Lower lobe of right lung (tissue), 2 donors: ENCODE results near the gene COIL. TPM values are rescaled to one million over a fixed set of nuclear protein-coding genes. Genes with fewer than 3 reads are reported as not detected.

Experiments
- ATAC-seq, 2 donors: fragments of 200-7000 bp; cut with Tn5 transposase; one replicate each; pipeline ENCODE4 v1.9.1; 2020 to 2022; ENCODE audit warnings: mild to moderate bottlenecking in 2 of 2, moderate library complexity in 2 of 2
- DNase-seq: peaks from one replicate; pipeline ENCODE4 v3.0.0-alpha.2; 2020
- H3K27ac ChIP-seq: fragments of 200-600 bp; one replicate; pipeline ENCODE4 v1.8.0; 2022
- H3K27me3 ChIP-seq: fragments of 200-600 bp; one replicate; pipeline ENCODE4 v1.8.0; 2022; ENCODE audit warnings: low read depth
- H3K36me3 ChIP-seq: fragments of 200-600 bp; one replicate; pipeline ENCODE4 v1.8.0; 2022; ENCODE audit warnings: mild to moderate bottlenecking
- H3K4me1 ChIP-seq: fragments of 200-600 bp; one replicate; pipeline ENCODE4 v1.8.0; 2022
- H3K4me3 ChIP-seq: fragments of 200-600 bp; one replicate; pipeline ENCODE4 v1.8.0; 2022; ENCODE audit warnings: mild to moderate bottlenecking
- H3K9me3 ChIP-seq: fragments of 200-600 bp; one replicate; pipeline ENCODE4 v1.8.0; 2022
- intact Hi-C: fragments of 100-400 bp; cut with DNase I; formaldehyde crosslinking; loops from one replicate; pipeline ENCODE4 v1.11.0; 2022
- total RNA-seq: library from RNA; stranded (reverse); fragmentation: NEBNext Ultra II Directional; extraction: Animal tissue kit (Norgen Biotek cat#: 25700); gene quantifications from one replicate; pipeline ENCODE4 v1.2.1, GENCODE V29; 2021
- TF ChIP-seq, protein P1 (sequence below): fragments of 200-600 bp; IDR thresholded peaks from one replicate; pipeline ENCODE4 v1.8.0; 2022; ENCODE audit warnings: antibody characterized with exemption, mild to moderate bottlenecking
- donor health status: DM: no; HTN: yes; CAD: no; lungs with severe emphysema.

Gene COIL
- total RNA-seq, 1 donor from 2014 or later: 12.4 TPM

DNA sequence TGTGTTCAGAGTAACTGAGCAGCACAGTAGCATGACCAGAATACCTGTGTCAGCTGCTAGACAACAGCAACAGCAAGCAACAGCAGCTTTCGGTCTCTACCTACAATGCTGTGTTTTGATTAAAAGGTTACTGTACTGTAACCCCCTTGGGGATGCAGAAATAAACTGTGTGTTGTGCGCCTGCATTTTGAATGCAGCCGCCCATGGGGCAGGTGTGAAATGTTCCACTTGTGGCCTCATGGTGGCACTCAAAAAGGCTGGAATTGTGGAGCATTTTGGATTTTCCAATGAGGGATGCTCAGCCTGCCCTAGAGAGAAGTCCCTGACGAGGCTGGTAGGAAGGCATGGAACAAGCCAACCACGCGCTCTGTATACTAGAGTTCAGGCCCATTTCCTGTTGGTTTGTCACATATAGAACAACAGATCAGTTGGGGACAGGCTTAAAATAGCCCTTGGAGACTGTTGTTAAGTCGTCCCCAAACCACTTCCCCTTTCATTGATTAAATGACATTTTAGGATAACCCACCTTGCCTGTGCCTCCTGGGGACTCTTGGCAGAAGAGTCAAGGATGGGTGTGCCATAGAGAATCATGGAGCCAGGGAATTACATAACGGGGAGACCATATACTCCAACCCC is 44.2 kb upstream of the COIL start:
- Histone ChIP-seq H3K4me1 (peaks cover 3% of the 10 kb centered on the region), H3K27me3 (no peaks in the 10 kb centered on the region), H3K27ac (no peak overlapping the region), H3K4me3 (no peak overlapping the region), H3K9me3 (no peaks in the 10 kb centered on the region), H3K36me3 (peaks cover 55% of the 10 kb centered on the region)
- TF ChIP-seq, protein P1, sequence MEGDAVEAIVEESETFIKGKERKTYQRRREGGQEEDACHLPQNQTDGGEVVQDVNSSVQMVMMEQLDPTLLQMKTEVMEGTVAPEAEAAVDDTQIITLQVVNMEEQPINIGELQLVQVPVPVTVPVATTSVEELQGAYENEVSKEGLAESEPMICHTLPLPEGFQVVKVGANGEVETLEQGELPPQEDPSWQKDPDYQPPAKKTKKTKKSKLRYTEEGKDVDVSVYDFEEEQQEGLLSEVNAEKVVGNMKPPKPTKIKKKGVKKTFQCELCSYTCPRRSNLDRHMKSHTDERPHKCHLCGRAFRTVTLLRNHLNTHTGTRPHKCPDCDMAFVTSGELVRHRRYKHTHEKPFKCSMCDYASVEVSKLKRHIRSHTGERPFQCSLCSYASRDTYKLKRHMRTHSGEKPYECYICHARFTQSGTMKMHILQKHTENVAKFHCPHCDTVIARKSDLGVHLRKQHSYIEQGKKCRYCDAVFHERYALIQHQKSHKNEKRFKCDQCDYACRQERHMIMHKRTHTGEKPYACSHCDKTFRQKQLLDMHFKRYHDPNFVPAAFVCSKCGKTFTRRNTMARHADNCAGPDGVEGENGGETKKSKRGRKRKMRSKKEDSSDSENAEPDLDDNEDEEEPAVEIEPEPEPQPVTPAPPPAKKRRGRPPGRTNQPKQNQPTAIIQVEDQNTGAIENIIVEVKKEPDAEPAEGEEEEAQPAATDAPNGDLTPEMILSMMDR: peak; percentile 33
- DNase-seq (no peak), ATAC-seq (peak; percentile 40 to 61)
- intact Hi-C loops: no loop called here

DNA sequence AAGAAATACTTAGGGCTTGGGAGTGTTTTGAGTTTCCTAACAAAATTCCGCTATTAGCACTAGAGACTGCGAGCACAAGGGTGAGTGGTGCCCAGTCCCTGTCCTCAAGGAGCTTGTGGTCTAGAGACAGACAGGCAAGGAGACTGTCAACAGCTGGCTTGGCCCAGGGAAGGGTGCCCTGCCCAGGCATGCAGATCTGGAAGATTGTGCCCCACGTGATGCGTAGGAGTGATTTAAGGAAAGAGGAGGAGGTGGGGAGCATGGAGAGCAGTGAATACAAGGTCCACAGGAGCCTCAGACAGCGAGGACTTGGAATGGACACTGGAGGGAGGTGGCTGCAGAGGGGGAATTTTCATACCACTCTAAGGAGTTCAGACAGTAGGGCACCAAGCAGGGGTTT is 42.1 kb upstream of the COIL start:
- H3K9me3 ChIP-seq: no peaks in the 10 kb centered on the region
- DNase-seq: no peak
- H3K36me3 ChIP-seq: peaks cover 74% of the 10 kb centered on the region
- intact Hi-C loops: no loop called here
- TF ChIP-seq, protein P1: no peak
- H3K4me1 ChIP-seq: no peaks in the 10 kb centered on the region
- ATAC-seq: no peak
- no peaks in the 10 kb centered on the region for H3K27me3 ChIP-seq
- H3K4me3 ChIP-seq: no peak overlapping the region
- H3K27ac ChIP-seq: no peak overlapping the region

DNA sequence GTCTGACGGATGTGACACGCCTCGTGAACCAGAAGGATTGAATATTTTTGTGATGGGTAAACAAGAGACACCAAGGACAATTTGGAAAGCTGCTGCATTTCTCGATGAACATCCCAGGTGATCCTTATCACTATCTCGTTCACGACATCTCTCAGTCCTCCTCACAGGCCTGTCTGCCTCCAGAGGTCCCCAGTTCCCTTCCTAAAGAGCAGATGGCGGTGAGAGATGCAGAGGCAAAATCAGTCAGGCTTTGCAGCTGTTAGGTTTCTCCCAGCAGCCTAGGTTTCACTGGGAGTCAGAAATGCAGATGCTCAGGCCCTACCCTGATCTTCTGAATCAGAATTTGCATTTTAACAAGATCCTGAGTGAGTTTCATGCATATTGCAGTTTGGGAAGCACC is 40.7 kb upstream of the COIL start:
- DNase-seq: no peak
- peaks cover 84% of the 10 kb centered on the region for H3K36me3 ChIP-seq
- intact Hi-C loops: no loop called here
- no peaks in the 10 kb centered on the region for H3K9me3 ChIP-seq
- no peak overlapping the region for H3K4me3 ChIP-seq
- H3K27ac ChIP-seq: no peak overlapping the region
- H3K27me3 ChIP-seq: no peaks in the 10 kb centered on the region
- no peaks in the 10 kb centered on the region for H3K4me1 ChIP-seq
- ATAC-seq: no peak
- TF ChIP-seq, protein P1: no peak

DNA sequence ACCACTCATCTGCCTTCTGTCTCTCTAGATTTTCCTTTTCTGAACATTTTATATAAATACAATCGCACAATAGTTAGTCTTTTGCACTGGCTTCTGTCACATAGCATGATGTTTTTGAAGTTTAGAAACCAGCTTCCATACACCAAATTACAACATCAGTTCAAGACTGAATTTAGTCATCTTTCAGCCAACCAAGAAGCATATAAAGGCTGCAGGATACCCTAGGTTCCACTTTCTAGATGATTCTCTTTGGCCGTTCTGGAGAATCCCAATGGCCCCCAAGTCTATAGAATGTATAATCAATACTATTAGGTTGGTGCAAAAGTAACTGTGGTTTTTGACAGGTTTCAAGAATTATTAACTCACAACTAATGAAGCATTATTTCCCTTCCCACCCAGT is 36.5 kb upstream of the COIL start:
- H3K9me3 ChIP-seq: no peaks in the 10 kb centered on the region
- H3K4me3 ChIP-seq: no peak overlapping the region
- peaks cover 90% of the 10 kb centered on the region for H3K36me3 ChIP-seq
- DNase-seq: no peak
- no peak overlapping the region for H3K27ac ChIP-seq
- TF ChIP-seq, protein P1: no peak
- intact Hi-C loops: no loop called here
- ATAC-seq: no peak
- no peaks in the 10 kb centered on the region for H3K27me3 ChIP-seq
- no peaks in the 10 kb centered on the region for H3K4me1 ChIP-seq

DNA sequence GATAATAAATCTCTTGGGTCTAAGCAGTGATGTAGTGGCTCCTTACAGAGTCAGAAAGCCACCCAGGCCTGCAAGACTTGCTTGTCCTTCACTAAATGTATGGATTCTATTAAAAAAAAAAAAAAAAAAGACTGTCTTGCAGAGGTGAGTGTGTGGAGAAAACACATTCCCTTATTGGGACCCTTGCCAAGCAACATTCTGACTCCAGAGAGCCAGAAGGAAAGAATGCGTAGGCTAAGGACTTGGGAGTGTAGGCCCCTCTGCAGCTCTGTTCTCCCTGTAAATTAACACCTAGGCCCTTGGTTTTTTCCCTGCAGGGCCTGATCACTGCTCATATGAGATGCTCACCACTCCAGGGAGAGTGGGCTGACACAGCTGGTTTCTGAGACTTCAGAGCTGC is 34.9 kb upstream of the COIL start:
- H3K9me3 ChIP-seq: no peaks in the 10 kb centered on the region
- no peak overlapping the region for H3K4me3 ChIP-seq
- intact Hi-C loops: no loop called here
- no peak overlapping the region for H3K27ac ChIP-seq
- H3K27me3 ChIP-seq: no peaks in the 10 kb centered on the region
- H3K36me3 ChIP-seq: peaks cover 90% of the 10 kb centered on the region
- DNase-seq (no peak), ATAC-seq (no peak)
- TF ChIP-seq, protein P1: no peak
- no peaks in the 10 kb centered on the region for H3K4me1 ChIP-seq
